ENCODE results near the gene MTOR.

Gene MTOR

GRCh38 chr1:11151114-11151513 is 111.2 kb downstream of the MTOR start:
- H3K9ac ChIP-seq (ENCODE audit: low read length in 2 of 2) = no peak overlapping the region
- H3K9me3 ChIP-seq (ENCODE audit: control insufficient read depth in 2 of 2, low read length in 2 of 2) = no peaks in the 10 kb centered on the region
- no peaks in the 10 kb centered on the region for H3K27me3 ChIP-seq (ENCODE audit: control insufficient read depth in 1 of 2, insufficient read depth in 2 of 2, low read length in 2 of 2)
- H3K4me3 ChIP-seq (ENCODE audit: low read length in 2 of 2) = no peak overlapping the region
- no peak overlapping the region for H3K27ac ChIP-seq (ENCODE audit: low read length)
- peaks cover 2% of the 10 kb centered on the region for H3K4me1 ChIP-seq (ENCODE audit: control insufficient read depth, insufficient read depth, low read length)
- H3K36me3 ChIP-seq (ENCODE audit: control insufficient read depth in 2 of 2, insufficient read depth in 2 of 2, low read length in 2 of 2) = peaks cover 25 to 37% of the 10 kb centered on the region in 2 donors

- H3K9ac ChIP-seq (ENCODE audit: low read length in 2 of 2) = no peak overlapping the region
- no peaks in the 10 kb centered on the region for H3K9me3 ChIP-seq (ENCODE audit: control insufficient read depth in 2 of 2, low read length in 2 of 2)
- no peak overlapping the region for H3K27ac ChIP-seq (ENCODE audit: low read length)
- H3K36me3 ChIP-seq (ENCODE audit: control insufficient read depth in 2 of 2, insufficient read depth in 2 of 2, low read length in 2 of 2) = peaks cover 26 to 38% of the 10 kb centered on the region in 2 donors
- H3K27me3 ChIP-seq (ENCODE audit: control insufficient read depth in 1 of 2, insufficient read depth in 2 of 2, low read length in 2 of 2) = no peaks in the 10 kb centered on the region
- no peak overlapping the region for H3K4me3 ChIP-seq (ENCODE audit: low read length in 2 of 2)
- peaks cover 2% of the 10 kb centered on the region for H3K4me1 ChIP-seq (ENCODE audit: control insufficient read depth, insufficient read depth, low read length)
Observed at GRCh38 chr1:11150326-11150725, 112.0 kb downstream of the MTOR start.

GRCh38 chr1:11147197-11147770 is 115.1 kb downstream of the MTOR start:
- peaks cover 2% of the 10 kb centered on the region for H3K4me1 ChIP-seq (ENCODE audit: control insufficient read depth, insufficient read depth, low read length)
- H3K4me3 ChIP-seq (ENCODE audit: low read length in 2 of 2) = no peak overlapping the region
- peaks cover 34 to 52% of the 10 kb centered on the region in 2 donors for H3K36me3 ChIP-seq (ENCODE audit: control insufficient read depth in 2 of 2, insufficient read depth in 2 of 2, low read length in 2 of 2)
- H3K9me3 ChIP-seq (ENCODE audit: control insufficient read depth in 2 of 2, low read length in 2 of 2) = no peaks in the 10 kb centered on the region
- no peak overlapping the region for H3K27ac ChIP-seq (ENCODE audit: low read length)
- H3K9ac ChIP-seq (ENCODE audit: low read length in 2 of 2) = no peak overlapping the region
- H3K27me3 ChIP-seq (ENCODE audit: control insufficient read depth in 1 of 2, insufficient read depth in 2 of 2, low read length in 2 of 2) = no peaks in the 10 kb centered on the region

- Histone ChIP-seq H3K36me3 (ENCODE audit: control insufficient read depth in 2 of 2, insufficient read depth in 2 of 2, low read length in 2 of 2) (peaks cover 34 to 49% of the 10 kb centered on the region in 2 donors), H3K27ac (ENCODE audit: low read length) (no peak overlapping the region), H3K27me3 (ENCODE audit: control insufficient read depth in 1 of 2, insufficient read depth in 2 of 2, low read length in 2 of 2) (no peaks in the 10 kb centered on the region), H3K4me3 (ENCODE audit: low read length in 2 of 2) (no peak overlapping the region), H3K9ac (ENCODE audit: low read length in 2 of 2) (no peak overlapping the region), H3K4me1 (ENCODE audit: control insufficient read depth, insufficient read depth, low read length) (peaks cover under 1% of the 10 kb centered on the region), H3K9me3 (ENCODE audit: control insufficient read depth in 2 of 2, low read length in 2 of 2) (no peaks in the 10 kb centered on the region)
Observed at GRCh38 chr1:11145741-11146140, 116.6 kb downstream of the MTOR start.

- Histone ChIP-seq H3K27me3 (ENCODE audit: control insufficient read depth in 1 of 2, insufficient read depth in 2 of 2, low read length in 2 of 2) (no peaks in the 10 kb centered on the region), H3K4me1 (ENCODE audit: control insufficient read depth, insufficient read depth, low read length) (no peaks in the 10 kb centered on the region), H3K4me3 (ENCODE audit: low read length in 2 of 2) (no peak overlapping the region), H3K9ac (ENCODE audit: low read length in 2 of 2) (no peak overlapping the region), H3K27ac (ENCODE audit: low read length) (no peak overlapping the region), H3K36me3 (ENCODE audit: control insufficient read depth in 2 of 2, insufficient read depth in 2 of 2, low read length in 2 of 2) (peaks cover 34 to 51% of the 10 kb centered on the region in 2 donors), H3K9me3 (ENCODE audit: control insufficient read depth in 2 of 2, low read length in 2 of 2) (no peaks in the 10 kb centered on the region)
Observed at GRCh38 chr1:11144570-11145256, 117.6 kb downstream of the MTOR start.

GRCh38 chr1:11143907-11144306 is 118.4 kb downstream of the MTOR start:
- no peaks in the 10 kb centered on the region for H3K9me3 ChIP-seq (ENCODE audit: control insufficient read depth in 2 of 2, low read length in 2 of 2)
- H3K9ac ChIP-seq (ENCODE audit: low read length in 2 of 2) = no peak overlapping the region
- no peaks in the 10 kb centered on the region for H3K27me3 ChIP-seq (ENCODE audit: control insufficient read depth in 1 of 2, insufficient read depth in 2 of 2, low read length in 2 of 2)
- peaks cover 34 to 51% of the 10 kb centered on the region in 2 donors for H3K36me3 ChIP-seq (ENCODE audit: control insufficient read depth in 2 of 2, insufficient read depth in 2 of 2, low read length in 2 of 2)
- no peak overlapping the region for H3K27ac ChIP-seq (ENCODE audit: low read length)
- no peaks in the 10 kb centered on the region for H3K4me1 ChIP-seq (ENCODE audit: control insufficient read depth, insufficient read depth, low read length)
- H3K4me3 ChIP-seq (ENCODE audit: low read length in 2 of 2) = no peak overlapping the region

GRCh38 chr1:11143401-11143800 is 119.0 kb downstream of the MTOR start:
- H3K4me3 ChIP-seq (ENCODE audit: low read length in 2 of 2) = no peak overlapping the region
- H3K36me3 ChIP-seq (ENCODE audit: control insufficient read depth in 2 of 2, insufficient read depth in 2 of 2, low read length in 2 of 2) = peaks cover 34 to 55% of the 10 kb centered on the region in 2 donors
- H3K27me3 ChIP-seq (ENCODE audit: control insufficient read depth in 1 of 2, insufficient read depth in 2 of 2, low read length in 2 of 2) = no peaks in the 10 kb centered on the region
- H3K27ac ChIP-seq (ENCODE audit: low read length) = no peak overlapping the region
- no peak overlapping the region for H3K9ac ChIP-seq (ENCODE audit: low read length in 2 of 2)
- H3K4me1 ChIP-seq (ENCODE audit: control insufficient read depth, insufficient read depth, low read length) = no peaks in the 10 kb centered on the region
- H3K9me3 ChIP-seq (ENCODE audit: control insufficient read depth in 2 of 2, low read length in 2 of 2) = no peaks in the 10 kb centered on the region

- Histone ChIP-seq H3K9ac (ENCODE audit: low read length in 2 of 2) (no peak overlapping the region), H3K4me1 (ENCODE audit: control insufficient read depth, insufficient read depth, low read length) (no peaks in the 10 kb centered on the region), H3K27ac (ENCODE audit: low read length) (no peak overlapping the region), H3K27me3 (ENCODE audit: control insufficient read depth in 1 of 2, insufficient read depth in 2 of 2, low read length in 2 of 2) (no peaks in the 10 kb centered on the region), H3K36me3 (ENCODE audit: control insufficient read depth in 2 of 2, insufficient read depth in 2 of 2, low read length in 2 of 2) (peaks cover 35 to 59% of the 10 kb centered on the region in 2 donors), H3K4me3 (ENCODE audit: low read length in 2 of 2) (no peak overlapping the region), H3K9me3 (ENCODE audit: control insufficient read depth in 2 of 2, low read length in 2 of 2) (no peaks in the 10 kb centered on the region)
Observed at GRCh38 chr1:11142618-11143391, 119.5 kb downstream of the MTOR start.

- no peak overlapping the region for H3K9ac ChIP-seq (ENCODE audit: low read length in 2 of 2)
- no peak overlapping the region for H3K27ac ChIP-seq (ENCODE audit: low read length)
- no peaks in the 10 kb centered on the region for H3K27me3 ChIP-seq (ENCODE audit: control insufficient read depth in 1 of 2, insufficient read depth in 2 of 2, low read length in 2 of 2)
- H3K9me3 ChIP-seq (ENCODE audit: control insufficient read depth in 2 of 2, low read length in 2 of 2) = no peaks in the 10 kb centered on the region
- H3K4me3 ChIP-seq (ENCODE audit: low read length in 2 of 2) = no peak overlapping the region
- H3K4me1 ChIP-seq (ENCODE audit: control insufficient read depth, insufficient read depth, low read length) = no peaks in the 10 kb centered on the region
- peaks cover 18 to 42% of the 10 kb centered on the region in 2 donors for H3K36me3 ChIP-seq (ENCODE audit: control insufficient read depth in 2 of 2, insufficient read depth in 2 of 2, low read length in 2 of 2)
Observed at GRCh38 chr1:11138952-11139351, 123.4 kb downstream of the MTOR start.

GRCh38 chr1:11138029-11138428 is 124.3 kb downstream of the MTOR start:
- Histone ChIP-seq H3K9me3 (ENCODE audit: control insufficient read depth in 2 of 2, low read length in 2 of 2) (no peaks in the 10 kb centered on the region), H3K4me1 (ENCODE audit: control insufficient read depth, insufficient read depth, low read length) (no peaks in the 10 kb centered on the region), H3K36me3 (ENCODE audit: control insufficient read depth in 2 of 2, insufficient read depth in 2 of 2, low read length in 2 of 2) (peaks cover 16 to 39% of the 10 kb centered on the region in 2 donors), H3K9ac (ENCODE audit: low read length in 2 of 2) (no peak overlapping the region), H3K27me3 (ENCODE audit: control insufficient read depth in 1 of 2, insufficient read depth in 2 of 2, low read length in 2 of 2) (no peaks in the 10 kb centered on the region), H3K4me3 (ENCODE audit: low read length in 2 of 2) (no peak overlapping the region), H3K27ac (ENCODE audit: low read length) (no peak overlapping the region)

- H3K9ac ChIP-seq (ENCODE audit: low read length in 2 of 2) = no peak overlapping the region
- H3K9me3 ChIP-seq (ENCODE audit: control insufficient read depth in 2 of 2, low read length in 2 of 2) = no peaks in the 10 kb centered on the region
- H3K4me1 ChIP-seq (ENCODE audit: control insufficient read depth, insufficient read depth, low read length) = no peaks in the 10 kb centered on the region
- no peak overlapping the region for H3K4me3 ChIP-seq (ENCODE audit: low read length in 2 of 2)
- no peaks in the 10 kb centered on the region for H3K27me3 ChIP-seq (ENCODE audit: control insufficient read depth in 1 of 2, insufficient read depth in 2 of 2, low read length in 2 of 2)
- peaks cover 39 to 53% of the 10 kb centered on the region in 2 donors for H3K36me3 ChIP-seq (ENCODE audit: control insufficient read depth in 2 of 2, insufficient read depth in 2 of 2, low read length in 2 of 2)
- H3K27ac ChIP-seq (ENCODE audit: low read length) = no peak overlapping the region
Observed at GRCh38 chr1:11134898-11135266, 127.5 kb downstream of the MTOR start.

Data from stomach smooth muscle (tissue), 2 donors.